ENCODE measurements around the gene ZNF618.
"Not testable (repeated sequence)": the region's sequence is repeated elsewhere in the genome, so short reads cannot be mapped to it uniquely, and the experiment has no call there.

The ZNF618 gene

GRCh38 chr9:114081441-114082016 lies 205.4 kb downstream of the ZNF618 start:
- no peak for DNase-seq (ENCODE audit: low read depth)
- no peak overlapping the region for H3K4me3 ChIP-seq (ENCODE audit: low read length)
- TF ChIP-seq, protein P1, sequence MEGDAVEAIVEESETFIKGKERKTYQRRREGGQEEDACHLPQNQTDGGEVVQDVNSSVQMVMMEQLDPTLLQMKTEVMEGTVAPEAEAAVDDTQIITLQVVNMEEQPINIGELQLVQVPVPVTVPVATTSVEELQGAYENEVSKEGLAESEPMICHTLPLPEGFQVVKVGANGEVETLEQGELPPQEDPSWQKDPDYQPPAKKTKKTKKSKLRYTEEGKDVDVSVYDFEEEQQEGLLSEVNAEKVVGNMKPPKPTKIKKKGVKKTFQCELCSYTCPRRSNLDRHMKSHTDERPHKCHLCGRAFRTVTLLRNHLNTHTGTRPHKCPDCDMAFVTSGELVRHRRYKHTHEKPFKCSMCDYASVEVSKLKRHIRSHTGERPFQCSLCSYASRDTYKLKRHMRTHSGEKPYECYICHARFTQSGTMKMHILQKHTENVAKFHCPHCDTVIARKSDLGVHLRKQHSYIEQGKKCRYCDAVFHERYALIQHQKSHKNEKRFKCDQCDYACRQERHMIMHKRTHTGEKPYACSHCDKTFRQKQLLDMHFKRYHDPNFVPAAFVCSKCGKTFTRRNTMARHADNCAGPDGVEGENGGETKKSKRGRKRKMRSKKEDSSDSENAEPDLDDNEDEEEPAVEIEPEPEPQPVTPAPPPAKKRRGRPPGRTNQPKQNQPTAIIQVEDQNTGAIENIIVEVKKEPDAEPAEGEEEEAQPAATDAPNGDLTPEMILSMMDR (IDR thresholded peaks at IDR 0.05; ENCODE audit: insufficient read depth, low read depth, low read length, missing control alignments) = no peak

DNA sequence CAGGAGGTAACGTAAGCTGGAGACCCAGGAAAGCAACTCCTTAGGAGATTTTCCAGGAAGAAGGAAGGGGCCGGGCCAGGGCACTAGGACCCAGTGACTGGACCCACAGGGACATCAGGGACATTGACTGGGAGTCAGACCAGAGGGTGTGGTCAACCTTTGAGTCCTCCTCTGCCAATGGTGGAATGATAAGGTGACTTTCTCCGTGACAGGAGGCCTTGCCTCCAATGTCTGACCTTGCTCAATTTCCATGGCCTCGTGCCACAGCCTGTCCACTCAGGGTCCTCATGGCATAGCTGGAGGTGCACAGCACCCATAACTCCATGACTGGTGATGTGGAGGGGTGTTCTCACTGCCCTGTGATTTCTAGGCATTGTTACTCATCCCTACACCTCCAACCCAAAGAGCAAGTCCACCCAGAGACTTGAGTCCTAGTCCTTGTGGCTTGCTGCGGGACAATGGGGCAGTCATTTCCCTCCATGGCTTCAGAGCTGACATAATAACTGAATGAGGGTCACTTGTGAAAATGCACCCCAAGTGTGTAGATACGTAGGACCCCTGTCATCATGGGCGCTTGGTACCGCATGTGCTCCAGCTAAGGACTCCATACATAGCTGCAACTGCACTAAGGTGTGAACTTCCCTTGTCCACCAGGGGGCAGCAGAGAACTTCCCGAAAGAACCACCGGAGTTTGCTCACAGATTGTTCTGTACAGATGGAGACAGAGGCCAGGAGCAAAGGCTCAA lies 206.1 kb downstream of the ZNF618 start:
- peak; percentile 86 for DNase-seq (ENCODE audit: low read depth)
- TF ChIP-seq, protein P1 (IDR thresholded peaks at IDR 0.05; ENCODE audit: insufficient read depth, low read depth, low read length, missing control alignments) = peak; percentile 86

DNA sequence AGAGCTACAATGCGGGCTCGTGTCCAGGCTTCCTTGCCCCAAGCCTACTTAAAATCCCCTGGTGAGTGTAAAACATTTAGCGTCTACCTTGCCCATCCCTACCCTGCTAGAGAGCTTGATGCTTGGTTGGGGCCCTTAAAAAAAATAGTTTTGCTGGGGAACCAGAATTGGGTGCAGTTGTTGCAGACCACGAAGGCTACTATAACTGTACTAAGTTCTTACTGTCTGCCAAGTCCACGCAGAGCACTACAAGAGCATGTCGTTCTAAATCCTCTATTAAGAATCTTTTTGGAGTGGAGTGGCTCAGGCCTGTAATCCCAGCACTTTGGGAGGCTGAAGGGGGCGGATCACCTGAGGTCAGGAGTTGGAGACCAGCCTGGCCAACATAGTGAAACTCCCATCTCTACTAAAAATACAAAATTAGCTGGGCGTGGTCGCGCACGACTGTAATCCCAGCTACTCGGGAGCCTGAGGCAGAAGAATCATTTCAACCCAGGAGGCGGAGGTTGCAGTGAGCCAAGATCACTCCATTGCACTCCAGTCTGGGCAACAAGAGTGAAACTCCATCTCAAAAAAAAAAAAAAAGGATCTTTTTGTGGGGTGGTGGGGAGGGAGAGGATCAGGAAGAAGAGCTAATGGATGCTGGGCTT lies 206.8 kb downstream of the ZNF618 start:
- DNase-seq (ENCODE audit: low read depth); H3K4me3 ChIP-seq (ENCODE audit: low read length): not testable (repeated sequence)

More for the DNA sequence above, 206.1 kb downstream of the ZNF618 start:
- H3K4me3 ChIP-seq (ENCODE audit: low read length) = no peak overlapping the region

- TF ChIP-seq, protein P1 (IDR thresholded peaks at IDR 0.05; ENCODE audit: insufficient read depth, low read depth, low read length, missing control alignments) = no peak
- no peak for DNase-seq (ENCODE audit: low read depth)
Observed at GRCh38 chr9:114083666-114084065, 207.6 kb downstream of the ZNF618 start.

GRCh38 chr9:114084282-114085073 lies 208.4 kb downstream of the ZNF618 start:
- H3K4me3 ChIP-seq (ENCODE audit: low read length) = no peak overlapping the region
- no peak for DNase-seq (ENCODE audit: low read depth)
- TF ChIP-seq, protein P1 (IDR thresholded peaks at IDR 0.05; ENCODE audit: insufficient read depth, low read depth, low read length, missing control alignments) = no peak

More at GRCh38 chr9:114083666-114084065, 207.6 kb downstream of the ZNF618 start:
- no peak overlapping the region for H3K4me3 ChIP-seq (ENCODE audit: low read length)

DNA sequence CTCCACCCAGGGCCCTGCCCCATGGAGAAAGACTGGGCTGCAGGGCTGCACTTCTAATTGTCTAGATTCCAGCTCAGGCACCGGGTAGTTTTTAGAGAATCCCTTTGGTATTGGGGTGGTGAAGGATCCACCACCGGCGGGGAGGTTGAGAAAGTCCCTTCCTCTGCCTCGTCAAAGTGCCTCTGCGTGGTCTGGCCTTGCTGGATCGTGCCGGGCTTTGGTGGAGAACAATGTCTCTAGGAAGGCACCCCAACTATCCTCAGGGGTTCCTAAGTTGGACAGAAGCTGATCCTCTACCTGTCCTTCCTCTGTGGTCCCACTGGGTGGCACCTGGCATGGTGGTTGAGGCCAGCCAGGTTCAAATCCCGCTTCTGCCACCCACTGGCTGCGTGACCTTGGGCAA lies 209.3 kb downstream of the ZNF618 start:
- no peak overlapping the region for H3K4me3 ChIP-seq (ENCODE audit: low read length)
- DNase-seq (ENCODE audit: low read depth) = no peak
- TF ChIP-seq, protein P1 (IDR thresholded peaks at IDR 0.05; ENCODE audit: insufficient read depth, low read depth, low read length, missing control alignments) = no peak

- no peak overlapping the region for H3K4me3 ChIP-seq (ENCODE audit: low read length)
- TF ChIP-seq, protein P1 (IDR thresholded peaks at IDR 0.05; ENCODE audit: insufficient read depth, low read depth, low read length, missing control alignments) = no peak
- DNase-seq (ENCODE audit: low read depth) = peak; percentile 63
Observed at GRCh38 chr9:114086009-114086408, 209.9 kb downstream of the ZNF618 start.

Data from epithelial cell of esophagus (primary cell).